ENCODE data around the gene NRXN2.

DNA sequence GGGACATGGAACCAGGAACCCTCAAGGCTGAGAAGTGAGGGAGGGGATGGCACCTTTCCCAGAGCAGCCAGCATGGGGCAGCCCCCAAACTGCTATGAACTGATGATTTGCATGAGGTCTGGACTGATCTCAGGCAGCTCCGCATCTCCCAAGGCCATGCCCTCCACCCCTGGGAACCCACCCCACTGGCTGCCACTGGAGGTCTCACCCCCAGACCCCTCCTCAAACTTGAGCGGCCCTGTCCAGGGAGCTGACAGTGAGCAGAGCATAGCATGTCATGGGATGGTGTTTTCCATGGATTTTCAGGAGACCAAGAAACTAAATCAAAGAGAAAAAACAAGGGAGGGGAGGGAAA lies 46.8 kb downstream of the NRXN2 start:
- TF ChIP-seq, protein P1, sequence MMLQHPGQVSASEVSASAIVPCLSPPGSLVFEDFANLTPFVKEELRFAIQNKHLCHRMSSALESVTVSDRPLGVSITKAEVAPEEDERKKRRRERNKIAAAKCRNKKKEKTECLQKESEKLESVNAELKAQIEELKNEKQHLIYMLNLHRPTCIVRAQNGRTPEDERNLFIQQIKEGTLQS (IDR thresholded peaks at IDR 0.05): no peak
- TF ChIP-seq FOXA2 (IDR thresholded peaks at IDR 0.05): no peak
- TF ChIP-seq, protein P2, sequence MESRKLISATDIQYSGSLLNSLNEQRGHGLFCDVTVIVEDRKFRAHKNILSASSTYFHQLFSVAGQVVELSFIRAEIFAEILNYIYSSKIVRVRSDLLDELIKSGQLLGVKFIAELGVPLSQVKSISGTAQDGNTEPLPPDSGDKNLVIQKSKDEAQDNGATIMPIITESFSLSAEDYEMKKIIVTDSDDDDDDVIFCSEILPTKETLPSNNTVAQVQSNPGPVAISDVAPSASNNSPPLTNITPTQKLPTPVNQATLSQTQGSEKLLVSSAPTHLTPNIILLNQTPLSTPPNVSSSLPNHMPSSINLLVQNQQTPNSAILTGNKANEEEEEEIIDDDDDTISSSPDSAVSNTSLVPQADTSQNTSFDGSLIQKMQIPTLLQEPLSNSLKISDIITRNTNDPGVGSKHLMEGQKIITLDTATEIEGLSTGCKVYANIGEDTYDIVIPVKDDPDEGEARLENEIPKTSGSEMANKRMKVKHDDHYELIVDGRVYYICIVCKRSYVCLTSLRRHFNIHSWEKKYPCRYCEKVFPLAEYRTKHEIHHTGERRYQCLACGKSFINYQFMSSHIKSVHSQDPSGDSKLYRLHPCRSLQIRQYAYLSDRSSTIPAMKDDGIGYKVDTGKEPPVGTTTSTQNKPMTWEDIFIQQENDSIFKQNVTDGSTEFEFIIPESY (IDR thresholded peaks at IDR 0.05): no peak

Data from liver (tissue), 2 donors.